ENCODE measurements around the gene LRP5. TPM values are rescaled to one million over a fixed set of nuclear protein-coding genes. Genes with fewer than 3 reads are reported as not detected.
"Not testable (repeated sequence)": the region's sequence is repeated elsewhere in the genome, so short reads cannot be mapped to it uniquely, and the experiment has no call there.

Gene LRP5
- polyA plus RNA-seq, 6 donors from 2014 or later = 0.04 to 0.88 (median 0.56) TPM; not detected in 1

DNA sequence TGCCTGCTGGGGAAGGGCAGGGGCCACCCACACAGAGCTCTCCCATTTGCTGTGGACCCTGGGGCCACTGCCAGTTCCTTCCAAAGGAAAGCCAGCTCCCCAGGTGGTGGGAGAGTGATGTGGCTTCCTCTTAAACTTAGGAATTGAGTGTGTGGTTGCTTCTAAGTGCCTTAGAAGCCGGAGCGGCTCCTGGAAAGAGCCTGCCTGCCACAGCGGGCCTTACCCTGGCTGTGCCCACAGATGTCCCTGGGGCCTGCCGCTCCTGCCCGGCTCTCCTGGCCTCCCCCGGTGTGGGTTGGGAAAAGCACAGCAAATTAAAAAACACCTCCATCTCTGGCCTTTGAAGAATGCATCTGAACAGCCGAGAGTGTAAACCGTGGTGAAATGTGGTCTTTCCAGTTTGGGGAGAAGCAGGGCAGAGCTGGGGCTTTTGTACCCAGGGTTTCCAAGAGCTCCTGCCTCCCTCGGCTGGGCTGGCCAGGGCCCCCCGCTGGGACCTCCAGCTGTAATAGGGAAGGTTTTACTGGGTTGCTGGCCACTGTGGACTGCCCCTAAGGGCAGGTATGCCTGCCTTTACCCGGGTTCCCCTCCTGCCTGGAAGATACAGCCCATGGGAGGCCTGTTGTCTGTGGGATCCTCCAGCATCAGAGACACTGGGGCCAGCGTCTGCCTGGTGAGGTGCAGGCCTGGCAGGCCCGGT is 30.2 kb downstream of the LRP5 start:
- Mint-ChIP-seq H3K27me3 (no peaks in the 10 kb centered on the region), H3K9me3 (peaks cover 0 to 3% (median 0%) of the 10 kb centered on the region in 7 donors), H3K4me3 (no peak overlapping the region), H3K36me3 (no peaks in the 10 kb centered on the region), H3K4me1 (peaks cover 14 to 38% (median 19%) of the 10 kb centered on the region in 3 donors), H3K27ac (no peak overlapping the region)
- ATAC-seq (ENCODE audit: low read depth in 2 of 2) = no peak
- no peak for DNase-seq

DNA sequence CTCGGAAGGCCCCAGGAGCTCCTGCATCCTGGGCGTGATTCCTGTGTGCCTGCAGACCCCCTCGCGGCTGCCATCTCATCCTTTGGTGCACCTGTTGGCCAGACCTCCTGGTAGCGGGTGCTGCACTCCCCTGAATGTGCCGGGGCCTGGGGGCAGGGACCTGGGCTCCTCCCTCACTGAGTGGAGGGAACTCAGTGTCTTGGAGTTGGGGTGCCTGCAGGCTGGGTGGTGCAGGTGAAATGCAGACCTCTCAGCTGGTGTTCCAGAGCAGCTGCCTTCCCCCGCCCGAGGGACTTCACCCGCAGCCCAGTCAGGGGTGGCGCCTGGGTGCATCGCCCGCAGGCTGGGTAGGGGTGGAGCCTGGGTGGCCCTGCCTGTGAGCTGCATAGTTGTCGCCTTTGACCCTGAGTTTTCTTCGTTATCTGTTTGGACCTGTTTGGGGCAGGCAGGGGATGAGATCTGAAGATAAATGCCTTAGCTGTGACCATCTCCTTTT is 31.4 kb downstream of the LRP5 start:
- Mint-ChIP-seq H3K9me3 (peaks cover 0 to 3% (median 0%) of the 10 kb centered on the region in 7 donors), H3K4me1 (peaks cover 11 to 35% (median 20%) of the 10 kb centered on the region in 3 donors), H3K4me3 (no peak overlapping the region), H3K36me3 (no peaks in the 10 kb centered on the region), H3K27me3 (no peaks in the 10 kb centered on the region), H3K27ac (peak overlapping the region in 2 of 6 donors; percentile 44 to 84)
- ATAC-seq (ENCODE audit: low read depth in 2 of 2) = peak; percentile 83 to 92
- peak; percentile 34 for DNase-seq

DNA sequence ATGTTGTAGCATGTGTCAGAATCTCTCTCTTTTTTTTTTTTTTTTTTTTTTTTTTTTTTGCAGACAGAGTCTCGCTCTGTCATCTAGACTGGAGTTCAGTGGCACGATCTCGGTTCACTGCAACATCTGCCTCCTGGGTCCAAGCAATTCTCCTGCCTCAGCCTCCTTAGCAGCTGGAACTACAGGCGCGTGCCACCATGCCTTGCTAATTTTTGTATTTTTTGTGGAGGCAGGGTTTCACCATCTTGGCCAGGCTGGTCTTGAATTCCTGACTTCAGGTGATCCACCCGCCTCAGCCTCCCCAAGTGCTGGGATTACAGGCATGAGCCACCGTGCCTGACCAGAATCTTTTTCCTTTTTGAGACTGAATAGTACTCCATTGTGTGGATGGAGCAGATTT is 32.4 kb downstream of the LRP5 start:
- not testable (repeated sequence) for H3K27me3 Mint-ChIP-seq; ATAC-seq (ENCODE audit: low read depth in 2 of 2); H3K27ac Mint-ChIP-seq; H3K4me3 Mint-ChIP-seq; DNase-seq; H3K36me3 Mint-ChIP-seq; H3K9me3 Mint-ChIP-seq
- H3K4me1 Mint-ChIP-seq = peaks cover 11 to 35% (median 20%) of the 10 kb centered on the region in 3 donors

DNA sequence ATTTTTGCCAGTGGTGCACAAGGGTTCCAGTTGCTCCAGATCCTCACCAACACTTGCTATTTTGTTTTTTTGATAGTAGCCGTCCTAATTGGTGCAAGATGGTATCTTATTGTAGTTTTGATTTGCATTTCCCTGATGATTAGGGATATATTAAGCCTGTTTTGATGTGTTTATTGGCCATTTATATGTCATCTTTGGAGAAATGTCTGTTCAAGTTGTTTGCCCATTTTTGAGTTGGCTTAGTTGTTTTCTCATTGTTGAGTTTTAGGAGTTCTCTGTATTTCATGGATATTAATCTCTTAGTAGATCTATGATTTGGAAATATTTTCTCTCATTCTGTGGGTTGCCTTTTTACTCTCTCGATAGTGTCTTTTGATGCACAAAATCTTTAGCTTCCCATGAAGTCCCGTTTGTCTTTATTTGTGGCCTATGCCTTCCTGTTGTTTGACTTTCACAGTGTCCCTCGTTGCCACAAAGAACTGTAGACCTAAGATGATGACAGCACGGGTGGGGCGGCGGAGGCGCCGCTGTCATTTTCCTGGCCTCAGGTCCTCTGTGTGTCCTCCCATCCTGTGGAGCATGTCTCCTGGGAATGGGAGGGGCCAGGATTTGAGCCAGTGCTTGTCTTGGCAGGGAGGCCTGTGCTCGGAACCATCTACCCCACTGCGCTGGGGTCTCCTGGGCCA is 33.5 kb downstream of the LRP5 start:
- Mint-ChIP-seq H3K4me3 (peak overlapping the region in 1 of 8 donors; percentile 57), H3K9me3 (peaks cover 0 to 3% (median 0%) of the 10 kb centered on the region in 7 donors), H3K4me1 (peaks cover 14 to 30% (median 20%) of the 10 kb centered on the region in 3 donors), H3K27ac (peak overlapping the region in 2 of 6 donors; percentile 65 to 70), H3K36me3 (peaks cover 0 to 4% of the 10 kb centered on the region in 2 donors), H3K27me3 (no peaks in the 10 kb centered on the region)
- no peak for ATAC-seq (ENCODE audit: low read depth in 2 of 2)
- no peak for DNase-seq

DNA sequence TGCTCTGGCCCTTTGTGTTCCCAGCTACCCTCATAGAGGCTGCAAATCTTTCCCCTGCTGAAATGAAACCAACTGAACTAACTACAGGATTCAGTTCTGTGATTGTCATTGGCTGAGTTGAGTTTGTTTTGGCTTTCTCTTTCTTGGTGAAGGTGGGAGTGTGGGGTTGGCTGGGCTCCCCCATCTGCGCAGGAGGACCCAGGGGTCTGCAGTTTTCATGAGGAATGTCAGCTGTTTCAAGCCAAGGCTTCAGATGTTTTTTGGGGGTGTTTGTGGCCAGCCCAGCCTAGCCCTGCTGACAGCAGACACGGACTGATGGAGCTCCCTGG is 34.0 kb downstream of the LRP5 start:
- H3K4me3 Mint-ChIP-seq = peak overlapping the region in 1 of 8 donors; percentile 57
- H3K36me3 Mint-ChIP-seq = peaks cover 0 to 4% of the 10 kb centered on the region in 2 donors
- H3K9me3 Mint-ChIP-seq = peaks cover 0 to 3% (median 0%) of the 10 kb centered on the region in 7 donors
- ATAC-seq (ENCODE audit: low read depth in 2 of 2) (no peak), DNase-seq (no peak)
- H3K27me3 Mint-ChIP-seq = no peaks in the 10 kb centered on the region
- H3K4me1 Mint-ChIP-seq = peaks cover 14 to 30% (median 20%) of the 10 kb centered on the region in 3 donors
- peak overlapping the region in 4 of 6 donors; percentile 65 to 85 (median 78) for H3K27ac Mint-ChIP-seq

GRCh38 chr11:68347345-68347744 is 35.0 kb downstream of the LRP5 start:
- no peak for ATAC-seq (ENCODE audit: low read depth in 2 of 2)
- peak overlapping the region in 3 of 6 donors; percentile 53 to 83 (median 73) for H3K27ac Mint-ChIP-seq
- peaks cover 14 to 30% (median 20%) of the 10 kb centered on the region in 3 donors for H3K4me1 Mint-ChIP-seq
- H3K9me3 Mint-ChIP-seq = peaks cover 0 to 3% (median 0%) of the 10 kb centered on the region in 7 donors
- H3K4me3 Mint-ChIP-seq = peak overlapping the region in 5 of 8 donors; percentile 34 to 66 (median 40)
- no peak for DNase-seq
- no peaks in the 10 kb centered on the region for H3K27me3 Mint-ChIP-seq
- H3K36me3 Mint-ChIP-seq = peaks cover 0 to 4% of the 10 kb centered on the region in 2 donors

DNA sequence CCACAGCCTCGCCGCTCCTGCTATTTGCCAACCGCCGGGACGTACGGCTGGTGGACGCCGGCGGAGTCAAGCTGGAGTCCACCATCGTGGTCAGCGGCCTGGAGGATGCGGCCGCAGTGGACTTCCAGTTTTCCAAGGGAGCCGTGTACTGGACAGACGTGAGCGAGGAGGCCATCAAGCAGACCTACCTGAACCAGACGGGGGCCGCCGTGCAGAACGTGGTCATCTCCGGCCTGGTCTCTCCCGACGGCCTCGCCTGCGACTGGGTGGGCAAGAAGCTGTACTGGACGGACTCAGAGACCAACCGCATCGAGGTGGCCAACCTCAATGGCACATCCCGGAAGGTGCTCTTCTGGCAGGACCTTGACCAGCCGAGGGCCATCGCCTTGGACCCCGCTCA is 35.5 kb downstream of the LRP5 start:
- H3K27me3 Mint-ChIP-seq = no peaks in the 10 kb centered on the region
- H3K4me3 Mint-ChIP-seq = peak overlapping the region in 4 of 8 donors; percentile 12 to 66 (median 46)
- peaks cover 0 to 4% of the 10 kb centered on the region in 2 donors for H3K36me3 Mint-ChIP-seq
- peaks cover 14 to 30% (median 20%) of the 10 kb centered on the region in 3 donors for H3K4me1 Mint-ChIP-seq
- ATAC-seq (ENCODE audit: low read depth in 2 of 2) = no peak
- peak overlapping the region in 2 of 6 donors; percentile 22 to 73 for H3K27ac Mint-ChIP-seq
- H3K9me3 Mint-ChIP-seq = peaks cover 0 to 3% (median 0%) of the 10 kb centered on the region in 7 donors
- no peak for DNase-seq

GRCh38 chr11:68349461-68350249 is 37.3 kb downstream of the LRP5 start:
- Mint-ChIP-seq H3K27me3 (no peaks in the 10 kb centered on the region), H3K4me1 (peaks cover 14 to 21% (median 20%) of the 10 kb centered on the region in 3 donors), H3K36me3 (peaks cover 0 to 4% of the 10 kb centered on the region in 2 donors), H3K9me3 (peaks cover 0 to 3% (median 0%) of the 10 kb centered on the region in 7 donors), H3K27ac (no peak overlapping the region), H3K4me3 (no peak overlapping the region)
- ATAC-seq (ENCODE audit: low read depth in 2 of 2) (no peak), DNase-seq (no peak)

GRCh38 chr11:68350759-68351449 is 38.5 kb downstream of the LRP5 start:
- Mint-ChIP-seq H3K4me3 (peak overlapping the region in 1 of 8 donors; percentile 25), H3K27ac (peak overlapping the region in 2 of 6 donors; percentile 3 to 39), H3K9me3 (peaks cover 0 to 2% (median 0%) of the 10 kb centered on the region in 7 donors), H3K36me3 (peaks cover 0 to 4% of the 10 kb centered on the region in 2 donors), H3K4me1 (peaks cover 14 to 21% (median 20%) of the 10 kb centered on the region in 3 donors), H3K27me3 (no peaks in the 10 kb centered on the region)
- DNase-seq = no peak
- ATAC-seq (ENCODE audit: low read depth in 2 of 2) = no peak

DNA sequence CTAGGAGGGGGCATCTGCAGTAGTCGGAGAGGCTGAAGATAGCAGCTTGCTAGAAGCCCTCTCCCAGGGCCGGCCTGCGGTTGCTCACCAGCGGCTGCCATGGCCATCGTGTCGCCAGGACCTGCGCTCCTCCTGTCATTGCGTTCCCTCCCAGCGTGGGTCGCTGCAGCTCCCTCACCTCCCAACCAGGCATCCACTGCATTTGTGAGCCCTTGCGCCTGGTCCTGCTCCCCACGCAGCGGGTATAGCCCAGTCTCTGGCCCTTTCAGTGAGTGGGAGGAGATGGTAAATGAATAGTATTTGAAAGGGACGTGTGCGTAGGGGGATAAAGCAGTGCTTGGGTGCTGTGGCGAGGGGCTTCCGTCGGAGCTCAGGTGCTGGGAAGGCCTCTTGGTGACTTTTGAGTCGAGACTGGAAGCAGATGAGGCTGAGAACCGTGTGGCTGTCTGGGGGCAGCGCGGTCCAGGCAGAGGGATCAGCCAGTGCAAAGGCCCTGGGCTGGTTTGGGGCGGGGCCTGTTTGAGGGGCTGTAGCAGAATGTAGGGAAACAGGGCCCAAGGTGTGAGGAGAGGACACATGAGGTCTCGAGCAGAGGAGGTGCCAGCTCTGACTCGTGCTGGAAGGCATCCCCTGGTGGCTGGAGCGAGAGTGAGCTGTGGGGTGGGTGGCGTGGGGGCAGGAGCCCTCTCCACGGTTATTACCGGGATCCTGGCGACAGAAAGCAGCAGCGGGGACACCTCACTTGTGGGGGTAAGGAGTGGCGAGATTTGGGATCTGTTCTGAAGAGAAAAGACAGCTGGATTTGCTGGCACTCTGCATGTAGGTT is 39.3 kb downstream of the LRP5 start:
- no peak for ATAC-seq (ENCODE audit: low read depth in 2 of 2)
- no peak for DNase-seq
- Mint-ChIP-seq H3K27me3 (peaks cover 0 to 3% (median 0%) of the 10 kb centered on the region in 3 donors), H3K4me3 (peak overlapping the region in 1 of 8 donors; percentile 18), H3K4me1 (peaks cover 11 to 16% (median 15%) of the 10 kb centered on the region in 3 donors), H3K27ac (no peak overlapping the region), H3K9me3 (no peaks in the 10 kb centered on the region), H3K36me3 (peaks cover 0 to 4% of the 10 kb centered on the region in 2 donors)

DNA sequence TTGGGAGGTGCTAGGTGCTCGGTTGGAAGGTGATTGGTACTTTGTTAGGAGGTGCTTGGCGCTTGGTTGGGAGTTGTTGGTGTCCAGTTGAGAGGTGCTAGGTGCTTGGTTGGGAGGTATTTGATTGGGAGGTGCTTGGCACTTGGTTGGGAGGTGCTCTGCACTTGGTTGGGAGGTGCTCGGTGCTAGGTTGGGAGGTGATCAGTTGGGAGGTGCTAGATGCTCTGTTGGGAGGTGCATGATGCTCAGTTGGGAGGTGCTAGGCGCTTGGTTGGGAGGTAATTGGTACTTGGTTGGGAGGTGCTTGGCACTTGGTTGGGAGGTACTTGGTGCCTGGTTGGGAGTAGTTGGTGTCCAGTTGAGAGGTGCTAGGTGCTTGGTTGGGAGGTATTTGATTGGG is 40.2 kb downstream of the LRP5 start:
- H3K36me3 Mint-ChIP-seq = peaks cover 0 to 4% of the 10 kb centered on the region in 2 donors
- peaks cover 4 to 6% (median 6%) of the 10 kb centered on the region in 3 donors for H3K4me1 Mint-ChIP-seq
- ATAC-seq (ENCODE audit: low read depth in 2 of 2) = no peak
- no peaks in the 10 kb centered on the region for H3K9me3 Mint-ChIP-seq
- peaks cover 0 to 4% (median 0%) of the 10 kb centered on the region in 3 donors for H3K27me3 Mint-ChIP-seq
- no peak for DNase-seq
- H3K27ac Mint-ChIP-seq = peak overlapping the region in 1 of 6 donors; percentile 54
- H3K4me3 Mint-ChIP-seq = no peak overlapping the region

- DNase-seq (no peak), ATAC-seq (ENCODE audit: low read depth in 2 of 2) (no peak)
- Mint-ChIP-seq H3K9me3 (no peaks in the 10 kb centered on the region), H3K36me3 (peaks cover 0 to 4% of the 10 kb centered on the region in 2 donors), H3K4me3 (no peak overlapping the region), H3K27ac (no peak overlapping the region), H3K4me1 (peaks cover under 1 to 4% (median 1%) of the 10 kb centered on the region in 3 donors), H3K27me3 (peaks cover 0 to 4% (median 0%) of the 10 kb centered on the region in 3 donors)
Observed at GRCh38 chr11:68353118-68353517, 40.7 kb downstream of the LRP5 start.
